ENCODE data around the gene RAB22A. TPM values are rescaled to one million over a fixed set of nuclear protein-coding genes. Genes with fewer than 3 reads are reported as not detected.

Gene RAB22A
- total RNA-seq, 1 donor from 2014 or later = 25.2 TPM

GRCh38 chr20:58402827-58403226 is 93.3 kb downstream of the RAB22A start:
- DNase-seq (ENCODE audit: low spot score) = no peak

GRCh38 chr20:58403272-58403671 is 93.8 kb downstream of the RAB22A start:
- Mint-ChIP-seq H3K9me3 (ENCODE audit: low read depth) (no peaks in the 10 kb centered on the region), H3K36me3 (ENCODE audit: low read depth) (no peaks in the 10 kb centered on the region), H3K27ac (ENCODE audit: unreplicated experiment) (no peak overlapping the region), H3K27me3 (ENCODE audit: low read depth) (no peaks in the 10 kb centered on the region), H3K4me1 (ENCODE audit: low read depth) (peaks cover 24% of the 10 kb centered on the region), H3K4me3 (ENCODE audit: unreplicated experiment) (no peak overlapping the region)
- no peak for DNase-seq (ENCODE audit: low spot score)
- no peak for TF ChIP-seq CTCF (IDR thresholded peaks at IDR 0.05)

More at GRCh38 chr20:58402827-58403226, 93.3 kb downstream of the RAB22A start:
- H3K4me1 Mint-ChIP-seq (ENCODE audit: low read depth) = peaks cover 24% of the 10 kb centered on the region
- no peak overlapping the region for H3K27ac Mint-ChIP-seq (ENCODE audit: unreplicated experiment)
- TF ChIP-seq CTCF (IDR thresholded peaks at IDR 0.05) = no peak
- H3K27me3 Mint-ChIP-seq (ENCODE audit: low read depth) = no peaks in the 10 kb centered on the region
- H3K9me3 Mint-ChIP-seq (ENCODE audit: low read depth) = no peaks in the 10 kb centered on the region
- no peaks in the 10 kb centered on the region for H3K36me3 Mint-ChIP-seq (ENCODE audit: low read depth)
- H3K4me3 Mint-ChIP-seq (ENCODE audit: unreplicated experiment) = no peak overlapping the region

GRCh38 chr20:58405504-58406291 is 96.2 kb downstream of the RAB22A start:
- H3K4me3 Mint-ChIP-seq (ENCODE audit: unreplicated experiment) = no peak overlapping the region

GRCh38 chr20:58406422-58407001 is 97.0 kb downstream of the RAB22A start:
- H3K27ac Mint-ChIP-seq (ENCODE audit: unreplicated experiment) = peak overlapping the region; percentile 82
- H3K4me1 Mint-ChIP-seq (ENCODE audit: low read depth) = peaks cover 32% of the 10 kb centered on the region
- H3K36me3 Mint-ChIP-seq (ENCODE audit: low read depth) = no peaks in the 10 kb centered on the region
- DNase-seq (ENCODE audit: low spot score) = no peak
- no peak overlapping the region for H3K4me3 Mint-ChIP-seq (ENCODE audit: unreplicated experiment)
- no peak for TF ChIP-seq CTCF (IDR thresholded peaks at IDR 0.05)
- H3K27me3 Mint-ChIP-seq (ENCODE audit: low read depth) = no peaks in the 10 kb centered on the region
- no peaks in the 10 kb centered on the region for H3K9me3 Mint-ChIP-seq (ENCODE audit: low read depth)

More at GRCh38 chr20:58405504-58406291, 96.2 kb downstream of the RAB22A start:
- no peak for DNase-seq (ENCODE audit: low spot score)
- no peaks in the 10 kb centered on the region for H3K36me3 Mint-ChIP-seq (ENCODE audit: low read depth)
- H3K27ac Mint-ChIP-seq (ENCODE audit: unreplicated experiment) = no peak overlapping the region
- no peaks in the 10 kb centered on the region for H3K27me3 Mint-ChIP-seq (ENCODE audit: low read depth)
- TF ChIP-seq CTCF (IDR thresholded peaks at IDR 0.05) = no peak
- peaks cover 32% of the 10 kb centered on the region for H3K4me1 Mint-ChIP-seq (ENCODE audit: low read depth)
- no peaks in the 10 kb centered on the region for H3K9me3 Mint-ChIP-seq (ENCODE audit: low read depth)

GRCh38 chr20:58407201-58407873 is 97.8 kb downstream of the RAB22A start:
- Mint-ChIP-seq H3K27me3 (ENCODE audit: low read depth) (no peaks in the 10 kb centered on the region), H3K9me3 (ENCODE audit: low read depth) (no peaks in the 10 kb centered on the region), H3K4me1 (ENCODE audit: low read depth) (peaks cover 32% of the 10 kb centered on the region), H3K36me3 (ENCODE audit: low read depth) (no peaks in the 10 kb centered on the region), H3K27ac (ENCODE audit: unreplicated experiment) (peak overlapping the region; percentile 82), H3K4me3 (ENCODE audit: unreplicated experiment) (no peak overlapping the region)
- no peak for DNase-seq (ENCODE audit: low spot score)
- TF ChIP-seq CTCF (IDR thresholded peaks at IDR 0.05) = no peak

All from chondrocyte (in vitro differentiated cells).